ENCODE data around the gene ASMT. TPM values are rescaled to one million over a fixed set of nuclear protein-coding genes. Genes with fewer than 3 reads are reported as not detected.
"Not testable (repeated sequence)": the region's sequence is repeated elsewhere in the genome, so short reads cannot be mapped to it uniquely, and the experiment has no call there.

The ASMT gene
- total and polyA plus RNA-seq, 2 of the 4 experiments (the other 2 are of a cell fraction): not detected

DNA sequence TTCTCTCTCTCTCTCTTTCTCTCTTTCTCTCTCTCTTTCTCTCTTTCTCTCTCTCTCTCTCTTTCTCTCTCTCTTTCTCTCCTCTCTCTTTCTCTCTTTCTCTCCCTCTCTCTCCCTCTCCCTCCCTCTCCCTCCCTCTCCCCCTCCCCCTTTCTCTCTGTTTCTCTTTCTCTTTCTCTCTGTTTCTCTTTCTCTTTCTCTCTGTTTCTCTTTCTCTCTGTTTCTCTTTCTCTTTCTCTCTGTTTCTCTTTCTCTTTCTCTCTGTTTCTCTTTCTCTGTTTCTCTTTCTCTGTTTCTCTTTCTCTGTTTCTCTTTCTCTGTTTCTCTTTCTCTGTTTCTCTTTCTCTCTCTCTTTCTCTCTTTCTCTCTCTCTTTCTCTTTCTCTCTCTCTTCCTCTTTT, 67.0 kb downstream of the ASMT start:
- H2AK5ac ChIP-seq (ENCODE audit: low read depth, low read length); H2AK9ac ChIP-seq (replicated peaks; ENCODE audit: low read depth, low read length, poor library complexity); H2BK5ac ChIP-seq (ENCODE audit: low read depth, low read length, poor library complexity, severe bottlenecking); H3K27ac ChIP-seq (ENCODE audit: insufficient read depth, low read length); H3K4ac ChIP-seq (ENCODE audit: low read depth, low read length); in situ Hi-C loops (cut with MboI; ENCODE audit: low sequenced_read_pairs); H3K4me1 ChIP-seq (ENCODE audit: control insufficient read depth, insufficient read depth, low read length); H3K9ac ChIP-seq (ENCODE audit: low read depth, low read length); H4K5ac ChIP-seq (ENCODE audit: low read depth, low read length); DNase-seq; H3K36me3 ChIP-seq (ENCODE audit: control insufficient read depth, insufficient read depth, low read length); H3K9me1 ChIP-seq (ENCODE audit: insufficient read depth, low read length); H2BK120ac ChIP-seq (ENCODE audit: low read depth, low read length); BruUV-seq (replicated peaks); H3K4me2 ChIP-seq (ENCODE audit: low read depth, low read length); H3K56ac ChIP-seq (ENCODE audit: extremely low read depth, insufficient read depth, low read length); POLR2A ChIA-PET (ENCODE audit: unreplicated experiment); intact Hi-C loops (cut with micrococcal nuclease); H3K79me1 ChIP-seq (ENCODE audit: low read depth in 1 of 2, low read length in 2 of 2); dilution Hi-C loops (cut with HindIII; ENCODE audit: low sequenced_read_pairs, unreplicated experiment); H4K8ac ChIP-seq (ENCODE audit: low read depth in 2 of 2, low read length in 2 of 2); H2AFZ ChIP-seq (replicated peaks; ENCODE audit: low read length, poor library complexity); H2BK15ac ChIP-seq (ENCODE audit: low read depth, low read length); H3K4me3 ChIP-seq (ENCODE audit: insufficient read depth, low read depth, low read length); H3K23ac ChIP-seq (ENCODE audit: low read depth, low read length); H3K18ac ChIP-seq (ENCODE audit: low read depth, low read length); H3K27me3 ChIP-seq (ENCODE audit: control insufficient read depth, insufficient read depth, low read length); H2BK20ac ChIP-seq (ENCODE audit: low read depth, low read length); H4K20me1 ChIP-seq (ENCODE audit: insufficient read depth, low read length); H3K14ac ChIP-seq (replicated peaks; ENCODE audit: low read depth, low read length); ATAC-seq (ENCODE audit: low read depth); CTCF ChIA-PET; H4K91ac ChIP-seq (ENCODE audit: insufficient read depth, low read depth, low read length): not testable (repeated sequence)
- H3K9me3 ChIP-seq (ENCODE audit: control insufficient read depth, insufficient read depth, low read length): peaks cover 11% of the 10 kb centered on the region; the same call in 1 of the 2 replicates

GRCh38 chrX:1682501-1682900, 67.6 kb downstream of the ASMT start:
- H3K9me1 ChIP-seq (ENCODE audit: insufficient read depth, low read length); H3K27ac ChIP-seq (ENCODE audit: insufficient read depth, low read length); H3K14ac ChIP-seq (replicated peaks; ENCODE audit: low read depth, low read length); H3K4me3 ChIP-seq (ENCODE audit: insufficient read depth, low read depth, low read length); H2BK120ac ChIP-seq (ENCODE audit: low read depth, low read length); dilution Hi-C loops (cut with HindIII; ENCODE audit: low sequenced_read_pairs, unreplicated experiment); H2AFZ ChIP-seq (replicated peaks; ENCODE audit: low read length, poor library complexity); H2AK5ac ChIP-seq (ENCODE audit: low read depth, low read length); H3K9ac ChIP-seq (ENCODE audit: low read depth, low read length); H3K4me1 ChIP-seq (ENCODE audit: control insufficient read depth, insufficient read depth, low read length); H2AK9ac ChIP-seq (replicated peaks; ENCODE audit: low read depth, low read length, poor library complexity); H2BK20ac ChIP-seq (ENCODE audit: low read depth, low read length); H2BK5ac ChIP-seq (ENCODE audit: low read depth, low read length, poor library complexity, severe bottlenecking); in situ Hi-C loops (cut with MboI; ENCODE audit: low sequenced_read_pairs); intact Hi-C loops (cut with micrococcal nuclease); CTCF ChIA-PET; H3K23ac ChIP-seq (ENCODE audit: low read depth, low read length); H3K9me3 ChIP-seq (ENCODE audit: control insufficient read depth, insufficient read depth, low read length); H2BK15ac ChIP-seq (ENCODE audit: low read depth, low read length); H3K79me1 ChIP-seq (ENCODE audit: low read depth in 1 of 2, low read length in 2 of 2); H3K18ac ChIP-seq (ENCODE audit: low read depth, low read length); ATAC-seq (ENCODE audit: low read depth); H3K4ac ChIP-seq (ENCODE audit: low read depth, low read length); H4K91ac ChIP-seq (ENCODE audit: insufficient read depth, low read depth, low read length); H4K8ac ChIP-seq (ENCODE audit: low read depth in 2 of 2, low read length in 2 of 2); H4K5ac ChIP-seq (ENCODE audit: low read depth, low read length); DNase-seq; H3K36me3 ChIP-seq (ENCODE audit: control insufficient read depth, insufficient read depth, low read length); POLR2A ChIA-PET (ENCODE audit: unreplicated experiment); H3K27me3 ChIP-seq (ENCODE audit: control insufficient read depth, insufficient read depth, low read length); H3K56ac ChIP-seq (ENCODE audit: extremely low read depth, insufficient read depth, low read length); H3K4me2 ChIP-seq (ENCODE audit: low read depth, low read length); H4K20me1 ChIP-seq (ENCODE audit: insufficient read depth, low read length); BruUV-seq (replicated peaks): not testable (repeated sequence)
- WGBS, 2 experiments (ENCODE audit: extremely low coverage in 2 of 2, insufficient read length in 1 of 2): no CpG with 5 or more reads among the region's 4 CpGs

Measured in IMR-90 (cell line).